GM19467 (cell line): ENCODE data around the gene SLC22A1.

Source experiments
- ATAC-seq: cut with Tn5 transposase; IDR thresholded peaks from one replicate; pipeline ENCODE4 v1.9.1; 2021; ENCODE audit warnings: mild to moderate bottlenecking, moderate library complexity; ENCODE audit not compliant: unreplicated experiment

Gene SLC22A1

DNA sequence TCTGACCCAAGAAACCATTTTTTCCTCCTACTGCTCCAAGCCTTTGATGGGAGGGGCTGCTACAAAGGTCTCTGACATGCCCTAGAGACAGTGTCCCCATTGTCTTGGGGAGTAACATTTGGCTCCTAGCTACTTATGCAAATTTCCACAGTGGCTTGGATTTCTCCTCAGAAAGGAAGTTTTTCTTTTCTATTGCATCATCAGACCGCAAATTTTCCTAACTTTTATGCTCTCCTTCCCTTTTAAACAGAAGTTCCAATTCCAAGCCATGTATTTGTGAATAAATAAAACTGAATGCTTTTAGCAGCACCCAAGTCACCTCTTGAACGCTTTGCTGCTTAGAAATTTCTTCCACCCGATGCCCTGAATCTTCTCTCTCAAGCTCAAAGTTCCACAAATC is 86.0 kb downstream of the SLC22A1 start:
- no peak for ATAC-seq
